Motor neuron (in vitro differentiated cells): ENCODE data around the gene POLQ. TPM values are rescaled to one million over a fixed set of nuclear protein-coding genes. Genes with fewer than 3 reads are reported as not detected.
"Not testable (repeated sequence)": the region's sequence is repeated elsewhere in the genome, so short reads cannot be mapped to it uniquely, and the experiment has no call there.

Experiments
- ATAC-seq, 8 experiments: fragments of 200-7000 bp; cut with Tn5 transposase; replicated peaks in 6 of 8; 2 replicates each; pipeline ENCODE4 v1.8.0; 2021; ENCODE audit warnings: mild to moderate bottlenecking in 8 of 8, moderate library complexity in 8 of 8
- H3K27ac ChIP-seq, 2 donors: fragments of 250-450 bp; sonication (Bioruptor Pico); 2 replicates each; pipeline ENCODE4 v1.9.0; 2021; ENCODE audit warnings: antibody characterized with exemption in 2 of 2, mild to moderate bottlenecking in 2 of 2, moderate library complexity in 1 of 2
- H3K4me1 ChIP-seq, 2 donors: fragments of 250-450 bp; sonication (Bioruptor Pico); replicated peaks in 1 of 2; 2 replicates each; pipeline ENCODE4 v1.6.1; 2021; ENCODE audit warnings: antibody characterized with exemption in 2 of 2, mild to moderate bottlenecking in 2 of 2, moderate library complexity in 1 of 2
- H3K4me3 ChIP-seq, 5 donors: fragments of 250-450 bp; sonication (Bioruptor Pico); 2 replicates each; pipeline ENCODE4 v1.9.0; 2021; ENCODE audit warnings: antibody characterized with exemption in 5 of 5, mild to moderate bottlenecking in 5 of 5, moderate library complexity in 4 of 5
- WGBS, 10 experiments: fragments of 450-650 bp; shearing (Covaris generic); methylation state at CpG; one replicate each; pipeline ENCODE4 v1.0.0; 2022; 5-methylcytosine and 5-hydroxymethylcytosine counted together
- in situ Hi-C, 9 experiments: fragments of 400-800 bp; cut with MboI; loops; one replicate each; pipeline ENCODE4 v1.15.0; 2021; ENCODE audit warnings: low sequenced_read_pairs in 9 of 9, low pct_unique_long_range_greater_than_20kb in 2 of 9; ENCODE audit not compliant: unreplicated experiment in 9 of 9
- total RNA-seq, 8 experiments: library from RNA; unstranded; fragments of 300-600 nt; gene quantifications; 2 replicates each; pipeline versions ENCODE4 v1.2.3 to v1.2.4, GENCODE V29; 2022

The POLQ gene
- total RNA-seq, 8 experiments from 2014 or later, result 0.21 to 9.3 (median 0.99) TPM

GRCh38 chr3:121443456-121443855 lies 102.3 kb downstream of the POLQ start:
- no peak overlapping the region for H3K4me3 ChIP-seq
- in situ Hi-C loops, result no loop called here
- ATAC-seq, result no peak
- H3K4me1 ChIP-seq, result no peaks in the 10 kb centered on the region
- WGBS, 10 experiments, result 78 to 100% (median 100%) methylated on average over 1 of the region's 1 CpG
- no peak overlapping the region for H3K27ac ChIP-seq

DNA sequence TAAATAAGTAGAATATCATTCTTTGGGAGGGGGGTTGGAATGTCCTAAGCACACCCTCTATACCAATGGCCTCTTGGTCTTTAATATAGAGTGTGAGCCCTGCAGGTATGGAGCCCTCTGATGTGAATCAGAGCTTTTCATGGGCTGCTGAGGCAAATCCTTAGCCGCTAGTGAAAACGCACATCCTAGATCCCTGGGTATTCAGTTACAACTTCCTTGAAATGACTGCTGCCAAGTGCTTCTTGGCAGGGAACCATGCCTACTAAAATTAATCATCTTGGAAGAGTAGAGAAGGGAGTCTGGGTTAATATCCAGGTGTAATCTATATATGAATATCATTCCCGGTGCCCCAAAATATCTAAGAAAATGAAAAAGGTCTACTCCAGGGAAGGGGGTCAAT lies 109.1 kb downstream of the POLQ start:
- in situ Hi-C loops, result no loop called here

GRCh38 chr3:121436074-121436473 lies 109.7 kb downstream of the POLQ start:
- no peak overlapping the region for H3K27ac ChIP-seq
- 87 to 100% (median 96%) methylated on average over 1 to 2 of the region's 2 CpGs; no CpG with 5 or more reads in 4 of the 10 experiments for WGBS, 10 experiments
- no peak for ATAC-seq
- H3K4me3 ChIP-seq, result no peak overlapping the region
- in situ Hi-C loops, result no loop called here
- H3K4me1 ChIP-seq, result no peaks in the 10 kb centered on the region

More for the DNA sequence above, 109.1 kb downstream of the POLQ start:
- Histone ChIP-seq H3K27ac (no peak overlapping the region), H3K4me1 (no peaks in the 10 kb centered on the region), H3K4me3 (no peak overlapping the region)
- 80 to 100% (median 100%) methylated on average over 1 to 3 of the region's 3 CpGs; no CpG with 5 or more reads in 2 of the 10 experiments for WGBS, 10 experiments
- no peak for ATAC-seq

- 0 to 100% (median 71%) methylated on average over 2 to 5 of the region's 5 CpGs; no CpG with 5 or more reads in 2 of the 10 experiments for WGBS, 10 experiments
- Histone ChIP-seq H3K27ac (no peak overlapping the region), H3K4me1 (no peaks in the 10 kb centered on the region), H3K4me3 (no peak overlapping the region)
- in situ Hi-C loops, result no loop called here
- ATAC-seq, result peak in 4 of 8 experiments; percentile 27 to 86 (median 66)
These were observed 113.9 kb downstream of the POLQ start for GRCh38 chr3:121431726-121432517.

- no peak overlapping the region for H3K4me3 ChIP-seq
- in situ Hi-C loops, result no loop called here
- H3K4me1 ChIP-seq, result no peaks in the 10 kb centered on the region
- H3K27ac ChIP-seq, result no peak overlapping the region
- peak in 3 of 8 experiments; percentile 54 to 63 (median 60) for ATAC-seq
These were observed 115.0 kb downstream of the POLQ start for GRCh38 chr3:121430664-121431215.

- Histone ChIP-seq H3K4me3 (no peak overlapping the region), H3K4me1 (no peaks in the 10 kb centered on the region), H3K27ac (no peak overlapping the region)
- no peak for ATAC-seq
- in situ Hi-C loops, result no loop called here
These were observed 121.2 kb downstream of the POLQ start for GRCh38 chr3:121424549-121424948.

DNA sequence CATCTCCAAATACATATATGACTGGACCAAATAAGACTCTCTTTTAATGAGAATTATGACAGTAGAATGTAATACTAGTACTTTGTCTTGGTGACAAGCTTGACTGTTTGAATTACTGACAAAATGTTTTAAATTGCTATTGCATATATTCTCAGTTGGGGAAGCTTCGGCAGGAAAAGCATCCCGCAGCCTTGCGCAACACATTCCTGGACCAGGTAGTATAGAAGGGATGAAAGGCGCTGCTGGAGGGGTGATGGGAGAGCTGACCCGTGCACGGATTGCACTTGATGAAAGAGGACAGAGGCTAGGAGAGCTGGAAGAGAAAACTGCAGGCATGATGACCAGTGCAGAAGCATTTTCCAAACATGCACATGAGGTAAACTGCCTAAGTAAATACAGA lies 127.6 kb downstream of the POLQ start:
- no peak for ATAC-seq
- Histone ChIP-seq H3K27ac (no peak overlapping the region), H3K4me3 (no peak overlapping the region), H3K4me1 (no peaks in the 10 kb centered on the region)
- WGBS, 10 experiments, result 89 to 100% (median 94%) methylated on average over 1 to 6 of the region's 6 CpGs; no CpG with 5 or more reads in 2 of the 10 experiments
- in situ Hi-C loops, result no loop called here

- Histone ChIP-seq H3K4me1 (no peaks in the 10 kb centered on the region), H3K27ac (no peak overlapping the region), H3K4me3 (no peak overlapping the region)
- in situ Hi-C loops, result no loop called here
- ATAC-seq, result no peak
- WGBS, 10 experiments, result 20 to 100% (median 92%) methylated on average over 1 to 2 of the region's 2 CpGs
These were observed 130.9 kb downstream of the POLQ start for GRCh38 chr3:121414924-121415323.

DNA sequence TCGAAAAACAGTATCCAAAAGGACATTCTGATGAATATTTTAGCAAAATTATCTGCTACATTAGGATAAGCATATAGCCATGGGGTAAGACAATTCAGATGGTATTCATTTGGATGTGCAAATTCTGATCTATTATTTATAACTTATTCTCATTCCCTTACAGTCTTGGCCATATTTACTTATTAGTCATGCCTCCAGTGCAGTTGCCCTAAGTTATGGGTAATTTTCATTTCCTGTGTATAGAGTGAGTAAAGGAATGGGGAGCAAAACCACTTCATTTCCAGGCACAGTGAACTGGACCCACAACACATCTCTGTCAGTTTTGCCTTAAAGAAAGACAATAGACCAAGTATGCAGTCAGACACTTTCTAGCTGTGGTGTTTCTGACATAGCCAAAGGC lies 134.3 kb downstream of the POLQ start:
- H3K27ac ChIP-seq, result no peak overlapping the region
- WGBS, 10 experiments, result 0 to 100% (median 80%) methylated on average over 1 of the region's 1 CpG; no CpG with 5 or more reads in 3 of the 10 experiments
- H3K4me1 ChIP-seq, result no peaks in the 10 kb centered on the region
- peak in 3 of 8 experiments; percentile 84 to 94 (median 86) for ATAC-seq
- H3K4me3 ChIP-seq, result no peak overlapping the region
- in situ Hi-C loops, result no loop called here

- Histone ChIP-seq H3K4me1 (no peaks in the 10 kb centered on the region), H3K27ac (no peak overlapping the region), H3K4me3 (no peak overlapping the region)
- ATAC-seq, result no peak
- in situ Hi-C loops, result no loop called here
- WGBS, 10 experiments, result 42 to 100% (median 88%) methylated on average over 1 of the region's 1 CpG; no CpG with 5 or more reads in 1 of the 10 experiments
These were observed 140.2 kb downstream of the POLQ start for GRCh38 chr3:121405631-121406030.

GRCh38 chr3:121399820-121400219 lies 146.0 kb downstream of the POLQ start:
- Histone ChIP-seq H3K27ac (no peak overlapping the region), H3K4me1 (no peaks in the 10 kb centered on the region), H3K4me3 (no peak overlapping the region)
- ATAC-seq, result no peak
- in situ Hi-C loops, result no loop called here

DNA sequence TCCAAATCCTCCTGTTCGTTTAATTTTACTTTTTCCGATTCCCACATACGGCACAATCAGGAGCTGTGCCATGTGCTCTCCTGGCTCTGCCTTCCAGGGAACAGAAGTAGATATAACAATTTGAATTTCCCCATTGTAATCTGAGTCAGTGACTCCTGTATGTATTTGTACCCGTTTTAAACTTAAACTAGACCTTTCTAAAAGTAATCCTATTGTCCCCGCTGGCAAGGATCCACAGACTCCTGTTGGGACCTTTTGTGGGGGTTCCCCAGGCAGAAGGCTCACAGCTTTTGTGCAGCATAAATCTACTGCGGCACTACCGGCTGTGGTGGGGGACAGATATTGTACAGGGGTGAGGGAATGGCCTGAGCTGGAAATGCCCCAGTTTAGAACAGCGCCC lies 147.7 kb downstream of the POLQ start:
- ATAC-seq, H3K4me1 ChIP-seq, H3K27ac ChIP-seq, H3K4me3 ChIP-seq, in situ Hi-C loops: not testable (repeated sequence)
- 62 to 90% (median 82%) methylated on average over 1 to 7 of the region's 8 CpGs; no CpG with 5 or more reads in 1 of the 10 experiments for WGBS, 10 experiments

DNA sequence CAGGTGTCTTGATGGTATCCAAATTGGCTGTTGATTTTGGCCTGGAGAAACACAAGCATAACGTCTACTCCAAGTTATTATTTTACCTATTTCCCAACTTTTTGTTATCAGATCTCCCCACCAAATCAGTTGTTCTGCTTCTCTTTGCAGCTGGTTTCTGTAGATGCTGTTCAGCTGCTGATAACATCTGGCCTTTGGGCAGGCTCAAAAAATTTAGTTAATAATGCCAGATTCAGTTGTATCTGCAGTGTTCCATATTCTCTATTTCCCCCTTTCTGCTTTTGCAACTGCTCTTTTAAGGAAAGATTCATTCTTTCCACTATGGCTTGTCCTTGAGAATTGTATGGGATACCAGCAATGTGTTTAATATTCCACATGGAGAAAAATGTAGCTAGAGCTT lies 149.8 kb downstream of the POLQ start:
- H3K4me1 ChIP-seq, H3K4me3 ChIP-seq, ATAC-seq, in situ Hi-C loops, H3K27ac ChIP-seq: not testable (repeated sequence)
- no CpG with 5 or more reads among the region's 1 CpG for WGBS, 10 experiments

DNA sequence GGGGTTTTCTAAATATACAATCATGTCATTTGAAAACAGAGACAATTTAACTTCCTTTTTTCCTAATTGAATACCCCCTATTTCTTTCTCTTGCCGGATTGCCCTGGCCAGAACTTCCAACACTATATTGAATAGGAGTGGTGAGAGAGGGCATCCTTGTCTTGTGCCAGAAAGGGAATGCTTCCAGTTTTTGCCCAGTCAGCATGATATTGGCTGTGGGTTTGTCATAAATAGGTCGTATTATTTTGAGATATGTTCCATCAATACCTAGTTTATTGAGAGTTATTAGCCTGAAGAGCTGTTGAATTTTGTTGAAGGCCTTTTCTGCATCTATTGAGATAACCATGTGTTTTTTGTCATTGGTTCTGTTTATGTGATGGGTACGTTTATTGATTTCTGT lies 157.5 kb downstream of the POLQ start:
- WGBS, 10 experiments, result 0 to 100% (median 58%) methylated on average over 1 to 3 of the region's 3 CpGs; no CpG with 5 or more reads in 2 of the 10 experiments
- H3K4me3 ChIP-seq, in situ Hi-C loops, H3K27ac ChIP-seq, ATAC-seq, H3K4me1 ChIP-seq: not testable (repeated sequence)
